Frontal cortex (tissue), 4 donors: Measurements from ENCODE around the gene F7. TPM values are rescaled to one million over a fixed set of nuclear protein-coding genes. Genes with fewer than 3 reads are reported as not detected.
"Not testable (repeated sequence)": the region's sequence is repeated elsewhere in the genome, so short reads cannot be mapped to it uniquely, and the experiment has no call there.

Experiments
- DNase-seq, 2 donors: peaks; one replicate each; pipeline ENCODE4 v3.0.0; 2012; ENCODE audit warnings: low spot score in 2 of 2
- FAIRE-seq: peaks from 2 replicates; lab custom pipeline; 2012; peaks lifted over from hg19 to GRCh38; lab: Jason Lieb, UNC
- total RNA-seq: library from RNA; depleted of rRNA; stranded (reverse); fragments of >200 nt; gene quantifications from one replicate; pipeline ENCODE4 v1.2.3, GENCODE V29; 2014
- donor health status: control.
- donor health status: control.
- donor health status: control.

F7 gene
- total RNA-seq, 1 donor from 2014 or later, result 0.82 TPM

- no peak for DNase-seq
- FAIRE-seq, result no peak
These were observed 9.4 kb upstream of the F7 start for GRCh38 chr13:113096052-113096744.

- FAIRE-seq (no peak), DNase-seq (no peak)
These were observed 8.8 kb upstream of the F7 start for GRCh38 chr13:113096745-113097305.

GRCh38 chr13:113097651-113098050 is 7.9 kb upstream of the F7 start:
- FAIRE-seq, result no peak
- no peak for DNase-seq

- DNase-seq (no peak), FAIRE-seq (no peak)
These were observed 7.3 kb upstream of the F7 start for GRCh38 chr13:113098162-113098732.

- no peak for DNase-seq
- no peak for FAIRE-seq
These were observed 6.4 kb upstream of the F7 start for GRCh38 chr13:113099142-113099541.

- not testable (repeated sequence) for FAIRE-seq, DNase-seq
These were observed 3.3 kb upstream of the F7 start for GRCh38 chr13:113102302-113102701.

- no peak for FAIRE-seq
- no peak for DNase-seq
These were observed 2.9 kb upstream of the F7 start for GRCh38 chr13:113102727-113103126.

- FAIRE-seq, result no peak
- DNase-seq, result no peak
These were observed 1.9 kb upstream of the F7 start for GRCh38 chr13:113103646-113104045.

GRCh38 chr13:113105921-113106452 is 396 bp downstream of the F7 start:
- DNase-seq (no peak), FAIRE-seq (no peak)

- FAIRE-seq (no peak), DNase-seq (no peak)
These were observed 1.2 kb downstream of the F7 start for GRCh38 chr13:113106711-113107351.

GRCh38 chr13:113108521-113108920 is 2.9 kb downstream of the F7 start:
- DNase-seq, FAIRE-seq: not testable (repeated sequence)

GRCh38 chr13:113109151-113110047 is 3.8 kb downstream of the F7 start:
- DNase-seq (no peak), FAIRE-seq (no peak)

GRCh38 chr13:113110048-113110851 is 4.7 kb downstream of the F7 start:
- no peak for DNase-seq

GRCh38 chr13:113110852-113111315 is 5.3 kb downstream of the F7 start:
- FAIRE-seq (no peak), DNase-seq (no peak)

More at GRCh38 chr13:113110048-113110851, 4.7 kb downstream of the F7 start:
- FAIRE-seq, result no peak

- FAIRE-seq, DNase-seq: not testable (repeated sequence)
These were observed 6.2 kb downstream of the F7 start for GRCh38 chr13:113111821-113112220.

- not testable (repeated sequence) for DNase-seq, FAIRE-seq
These were observed 6.9 kb downstream of the F7 start for GRCh38 chr13:113112475-113112874.

- FAIRE-seq (no peak), DNase-seq (no peak)
These were observed 7.6 kb downstream of the F7 start for GRCh38 chr13:113112893-113113845.

GRCh38 chr13:113113846-113114271 is 8.3 kb downstream of the F7 start:
- FAIRE-seq, result no peak
- DNase-seq, result no peak
